Forelimb muscle (tissue), 1 donor: ENCODE data around the gene LUZP4. TPM values are rescaled to one million over a fixed set of nuclear protein-coding genes. Genes with fewer than 3 reads are reported as not detected.
"Not testable (repeated sequence)": the region's sequence is repeated elsewhere in the genome, so short reads cannot be mapped to it uniquely, and the experiment has no call there.

ENCODE experiments used
- DNase-seq: peaks from one replicate; pipeline ENCODE4 v3.0.0-alpha.2; 2013; ENCODE audit warnings: low read depth
- polyA plus RNA-seq: library from polyadenylated mRNA; unstranded; fragments of 120-200 nt; gene quantifications from one replicate; pipeline ENCODE4 v1.2.1, GENCODE V29; 2013; ENCODE audit not compliant: insufficient read length

Gene LUZP4
- polyA plus RNA-seq, 1 donor: not detected

DNA sequence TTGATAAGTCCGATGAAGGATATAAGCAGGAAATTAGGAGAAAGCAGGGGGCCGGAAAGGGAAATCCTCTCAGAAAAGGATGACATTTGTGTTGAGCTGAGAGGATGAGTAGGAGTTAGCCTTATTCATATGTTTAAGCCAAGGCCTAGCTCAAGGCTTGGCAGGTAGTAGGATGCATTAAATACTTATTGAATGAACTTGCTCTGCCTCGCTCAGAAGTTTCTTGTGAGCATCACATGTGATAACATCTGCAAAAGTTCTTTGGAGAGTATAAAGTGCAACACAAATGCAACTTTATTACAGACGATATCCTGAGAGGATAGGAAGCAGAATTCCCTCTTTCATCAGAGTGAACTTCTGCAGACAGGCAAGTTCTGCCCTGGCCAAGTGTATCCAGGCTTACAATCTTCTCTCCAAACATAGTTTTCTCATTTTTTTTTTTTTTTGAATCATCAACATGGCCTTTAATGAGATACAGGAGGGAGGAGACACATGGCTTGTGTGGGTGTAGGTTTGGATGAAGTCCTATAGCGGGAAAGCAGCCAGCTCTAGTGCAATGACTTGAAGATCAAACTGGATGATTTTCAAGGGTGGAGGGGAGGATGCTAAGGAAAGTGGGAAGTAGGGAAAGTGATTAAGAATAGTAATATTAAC lies 48.1 kb downstream of the LUZP4 start:
- DNase-seq: no peak

DNA sequence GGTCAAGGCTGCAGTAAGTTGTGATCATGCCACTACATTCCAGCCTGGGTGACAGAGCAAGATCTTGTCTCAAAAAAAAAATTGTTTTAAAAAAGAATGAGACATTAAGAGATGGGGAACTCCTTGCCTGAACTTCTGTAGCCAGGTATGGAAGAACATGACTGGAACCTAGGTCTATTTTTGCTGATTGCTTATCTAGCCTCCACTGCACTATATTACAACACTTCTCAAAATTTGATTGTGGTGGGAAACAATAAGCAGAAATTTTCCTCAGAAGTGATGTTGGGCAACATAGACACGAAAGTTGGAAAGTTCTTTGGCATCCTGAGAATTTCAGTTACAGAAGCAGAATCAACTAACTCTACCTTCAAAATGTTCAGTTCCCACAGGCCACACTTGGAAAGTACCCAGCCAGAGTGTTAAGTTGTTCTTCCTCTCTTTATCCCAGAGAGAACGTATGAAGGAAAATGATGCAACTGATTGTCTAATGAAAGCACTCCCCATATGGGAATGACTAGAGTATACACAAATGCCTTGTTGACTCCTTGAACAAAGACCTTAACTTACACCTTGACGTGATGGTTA lies 50.0 kb downstream of the LUZP4 start:
- DNase-seq: no peak

DNA sequence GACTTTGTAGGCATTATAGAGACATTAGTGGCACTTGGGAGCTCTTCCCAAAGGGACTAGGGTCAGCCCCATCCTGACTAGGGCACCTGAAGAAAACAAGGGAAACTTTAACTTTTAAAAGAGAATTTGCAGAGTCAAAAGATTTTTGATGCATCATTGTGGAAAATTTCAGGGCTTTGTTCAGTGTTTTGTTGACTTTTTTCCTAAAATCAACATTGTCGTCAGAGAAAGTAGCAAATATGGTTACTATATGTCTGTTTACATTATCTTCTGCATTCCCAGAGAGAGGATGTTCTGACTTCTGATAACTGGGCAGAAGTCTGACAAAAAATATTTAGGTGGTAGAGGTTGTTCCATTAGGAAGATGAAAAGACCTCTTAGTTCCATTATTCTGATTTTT lies 51.9 kb downstream of the LUZP4 start:
- DNase-seq: no peak

DNA sequence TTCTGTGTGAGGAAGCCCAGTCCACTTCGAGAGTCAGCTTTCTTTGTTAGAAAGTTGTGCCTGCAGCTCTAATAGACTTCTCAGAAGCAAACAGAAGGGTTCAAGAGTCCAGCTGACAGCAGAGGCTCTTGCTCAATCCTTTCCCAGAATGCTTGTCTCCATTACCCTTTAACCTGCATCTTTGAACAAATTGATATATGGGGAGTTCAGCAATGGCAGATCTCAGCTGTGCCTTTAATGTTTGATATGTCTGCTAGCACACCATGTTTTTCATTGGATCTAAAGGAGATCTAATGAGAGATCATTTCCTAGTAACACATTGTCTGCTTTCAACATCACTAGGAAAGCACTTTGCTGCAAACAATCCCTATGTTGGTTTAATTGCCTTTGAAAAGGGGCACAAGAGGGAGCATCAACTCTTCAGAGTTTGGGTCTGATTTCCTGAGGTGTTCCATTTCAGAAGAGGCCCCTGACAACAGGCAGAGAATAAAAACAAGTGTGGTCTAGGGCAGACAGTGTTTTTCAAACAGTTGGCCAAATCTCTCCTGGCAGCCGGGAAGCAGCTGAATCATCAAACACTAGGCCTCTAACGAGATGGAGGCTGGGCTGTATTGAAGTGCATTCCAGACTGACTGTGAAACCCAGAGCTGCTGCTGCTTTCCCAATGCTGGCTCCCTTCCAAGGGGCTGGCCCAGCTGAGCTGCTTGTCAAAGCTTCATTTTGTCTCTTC lies 55.5 kb downstream of the LUZP4 start:
- DNase-seq: peak; percentile 77

GRCh38 chrX:115345615-115346014 lies 56.1 kb downstream of the LUZP4 start:
- DNase-seq: no peak

DNA sequence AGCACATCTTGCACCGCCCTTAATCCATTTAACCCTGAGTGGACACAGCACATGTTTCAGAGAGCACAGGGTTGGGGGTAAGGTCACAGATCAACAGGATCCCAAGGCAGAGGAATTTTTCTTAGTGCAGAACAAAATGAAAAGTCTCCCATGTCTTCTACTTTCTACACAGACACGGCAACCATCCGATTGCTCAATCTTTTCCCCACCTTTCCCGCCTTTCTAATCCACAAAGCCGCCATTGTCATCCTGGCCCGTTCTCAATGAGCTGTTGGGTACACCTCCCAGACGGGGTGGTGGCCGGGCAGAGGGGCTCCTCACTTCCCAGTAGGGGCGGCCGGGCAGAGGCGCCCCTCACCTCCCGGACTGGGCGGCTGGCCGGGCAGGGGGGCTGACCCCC lies 57.2 kb downstream of the LUZP4 start:
- DNase-seq: not testable (repeated sequence)

DNA sequence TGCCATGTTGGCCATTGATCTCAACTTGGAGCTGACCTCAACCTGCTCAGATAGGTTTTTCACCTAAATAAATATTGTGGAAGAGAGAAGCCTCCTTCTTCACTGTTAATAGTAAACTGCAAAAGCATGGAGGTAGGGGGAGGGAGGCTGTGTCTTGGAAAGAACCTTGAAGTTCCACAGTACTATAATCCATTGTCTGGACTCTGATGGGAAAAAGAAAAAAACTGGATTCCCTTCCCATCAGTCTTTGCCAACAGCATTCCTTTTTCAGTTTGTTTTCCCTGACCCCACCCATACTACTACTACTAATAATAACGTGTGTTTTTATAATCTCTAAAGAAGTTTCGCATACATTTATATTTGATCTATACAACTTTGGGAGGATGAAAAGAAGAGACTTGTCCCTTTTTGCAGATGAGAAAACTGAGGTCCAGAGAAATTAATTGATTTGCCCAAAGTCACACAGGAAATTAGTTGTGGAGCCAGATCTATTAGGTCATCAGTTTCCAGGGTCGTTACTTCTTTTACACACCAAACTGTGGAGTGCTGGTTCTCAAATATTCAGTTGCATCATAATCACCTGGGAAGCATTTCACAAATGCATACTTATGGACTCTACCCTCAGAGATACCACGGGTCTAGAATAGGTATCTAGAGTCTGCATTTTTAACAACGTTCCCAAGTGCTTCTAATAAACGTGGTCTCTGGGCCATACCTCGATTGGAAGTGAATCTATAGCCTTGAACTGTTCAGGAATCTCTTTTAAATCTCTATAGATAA lies 59.1 kb downstream of the LUZP4 start:
- DNase-seq: no peak

GRCh38 chrX:115350711-115351381 lies 61.3 kb downstream of the LUZP4 start:
- DNase-seq: no peak

- no peak for DNase-seq
Measured at GRCh38 chrX:115356369-115356768, 66.9 kb downstream of the LUZP4 start.

Other genes starting within 250 kb of the LUZP4 start
- not detected for gene RBMXL3, start 100.3 kb upstream of the LUZP4 start, polyA plus RNA-seq
- 3.7 TPM for gene LRCH2, start 55.6 kb upstream of the LUZP4 start, polyA plus RNA-seq